ENCODE data around the gene JAKMIP2.
"Not testable (repeated sequence)": the region's sequence is repeated elsewhere in the genome, so short reads cannot be mapped to it uniquely, and the experiment has no call there.

Gene JAKMIP2

DNA sequence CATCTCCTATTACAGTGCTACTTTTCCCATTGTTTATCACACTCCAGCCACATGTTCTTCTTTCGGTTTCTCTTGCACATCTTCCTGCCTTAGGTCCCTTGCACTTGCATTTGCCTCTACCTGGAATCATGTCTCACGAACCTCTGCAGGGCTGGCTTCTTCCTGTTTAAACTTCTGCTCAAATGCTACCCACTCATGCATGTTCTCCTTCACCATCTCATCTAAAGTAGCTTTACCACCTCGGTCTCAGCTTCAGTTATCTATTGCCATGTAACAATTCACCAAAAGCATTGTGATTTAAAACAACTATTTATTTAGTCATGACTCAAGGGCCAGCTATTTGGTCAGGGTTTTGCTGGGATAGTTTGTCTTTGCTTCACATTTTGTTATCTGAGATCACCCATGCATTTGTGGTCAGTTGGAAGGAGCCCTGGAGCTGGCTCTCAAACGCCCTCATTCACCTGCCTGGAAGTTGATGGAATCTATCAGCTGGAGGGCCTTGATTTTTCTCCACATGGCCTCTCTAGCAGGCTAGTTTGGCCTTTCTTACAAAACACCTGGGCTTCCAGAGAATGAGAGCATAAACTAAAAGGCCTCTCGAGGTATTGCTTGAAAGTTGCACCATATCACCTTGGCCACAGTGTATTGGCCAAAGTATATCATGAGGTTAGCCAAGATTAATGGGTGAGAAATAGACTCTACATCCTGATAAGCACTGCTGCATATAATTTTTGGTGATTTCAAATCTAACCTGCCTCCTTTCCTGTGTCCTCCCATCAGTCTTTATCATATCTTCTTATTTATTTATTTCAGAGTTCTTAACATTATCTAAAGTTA is 27.5 kb upstream of the JAKMIP2 start:
- H3K9ac ChIP-seq (ENCODE audit: low read depth, low read length), result no peak overlapping the region
- no peaks in the 10 kb centered on the region for H3K36me3 ChIP-seq (ENCODE audit: insufficient read depth, low read length)
- no peaks in the 10 kb centered on the region for H3K27me3 ChIP-seq (ENCODE audit: insufficient read depth, low read length)
- 67% methylated on average over 5 of the region's 5 CpGs for WGBS
- H3K4me1 ChIP-seq (ENCODE audit: insufficient read depth, low read length), result 0 out of 2 replicates have a peak, but pooled peaks cover 6% of the 10 kb centered on the region
- no peak overlapping the region for H3K27ac ChIP-seq (ENCODE audit: low read depth, low read length)
- H3K9me3 ChIP-seq (ENCODE audit: insufficient read depth, low read depth, low read length), result no peaks in the 10 kb centered on the region
- H3K4me3 ChIP-seq (ENCODE audit: low read length), result no peak overlapping the region

GRCh38 chr5:147805030-147805454 is 22.5 kb upstream of the JAKMIP2 start:
- WGBS, result 88% methylated on average over 5 of the region's 6 CpGs
- Histone ChIP-seq H3K27ac (ENCODE audit: low read depth, low read length) (no peak overlapping the region), H3K27me3 (ENCODE audit: insufficient read depth, low read length) (no peaks in the 10 kb centered on the region), H3K36me3 (ENCODE audit: insufficient read depth, low read length) (no peaks in the 10 kb centered on the region), H3K9ac (ENCODE audit: low read depth, low read length) (no peak overlapping the region), H3K4me1 (ENCODE audit: insufficient read depth, low read length) (0 out of 2 replicates have a peak, but pooled peaks cover 3% of the 10 kb centered on the region), H3K4me3 (ENCODE audit: low read length) (no peak overlapping the region), H3K9me3 (ENCODE audit: insufficient read depth, low read depth, low read length) (no peaks in the 10 kb centered on the region)

DNA sequence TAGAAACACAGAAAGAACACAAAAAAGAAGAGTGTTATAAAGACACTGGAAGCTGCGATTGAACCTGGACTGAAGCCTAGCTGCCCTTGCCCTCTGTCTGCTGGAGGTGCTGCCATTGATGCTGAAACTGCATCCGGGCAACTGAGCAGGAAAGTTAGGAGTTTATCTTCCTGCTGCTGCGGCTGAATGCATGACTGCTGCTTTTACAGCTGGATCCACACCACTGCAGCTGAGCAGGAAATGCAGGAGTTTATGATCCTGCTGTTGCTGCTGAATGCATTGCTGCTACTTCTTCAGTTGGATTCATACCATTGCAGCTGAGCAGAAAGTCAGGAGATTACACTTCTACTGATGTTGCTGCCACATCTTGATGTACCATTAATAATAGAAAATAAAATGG is 21.8 kb upstream of the JAKMIP2 start:
- WGBS, result 87% methylated on average over 3 of the region's 3 CpGs

GRCh38 chr5:147803926-147804325 is 21.4 kb upstream of the JAKMIP2 start:
- Histone ChIP-seq H3K27ac (ENCODE audit: low read depth, low read length) (no peak overlapping the region), H3K4me1 (ENCODE audit: insufficient read depth, low read length) (no peaks in the 10 kb centered on the region), H3K36me3 (ENCODE audit: insufficient read depth, low read length) (no peaks in the 10 kb centered on the region), H3K9me3 (ENCODE audit: insufficient read depth, low read depth, low read length) (no peaks in the 10 kb centered on the region), H3K27me3 (ENCODE audit: insufficient read depth, low read length) (no peaks in the 10 kb centered on the region), H3K9ac (ENCODE audit: low read depth, low read length) (no peak overlapping the region), H3K4me3 (ENCODE audit: low read length) (no peak overlapping the region)
- no CpG with 5 or more reads among the region's 1 CpG for WGBS

More for the DNA sequence above, 21.8 kb upstream of the JAKMIP2 start:
- H3K27me3 ChIP-seq (ENCODE audit: insufficient read depth, low read length), result no peaks in the 10 kb centered on the region
- H3K9me3 ChIP-seq (ENCODE audit: insufficient read depth, low read depth, low read length), result no peaks in the 10 kb centered on the region
- H3K4me3 ChIP-seq (ENCODE audit: low read length), result no peak overlapping the region
- H3K27ac ChIP-seq (ENCODE audit: low read depth, low read length), result no peak overlapping the region
- no peak overlapping the region for H3K9ac ChIP-seq (ENCODE audit: low read depth, low read length)
- no peaks in the 10 kb centered on the region for H3K4me1 ChIP-seq (ENCODE audit: insufficient read depth, low read length)
- H3K36me3 ChIP-seq (ENCODE audit: insufficient read depth, low read length), result no peaks in the 10 kb centered on the region

- not testable (repeated sequence) for H3K27me3 ChIP-seq (ENCODE audit: insufficient read depth, low read length); H3K4me3 ChIP-seq (ENCODE audit: low read length); H3K27ac ChIP-seq (ENCODE audit: low read depth, low read length); H3K9ac ChIP-seq (ENCODE audit: low read depth, low read length); H3K4me1 ChIP-seq (ENCODE audit: insufficient read depth, low read length); H3K36me3 ChIP-seq (ENCODE audit: insufficient read depth, low read length); H3K9me3 ChIP-seq (ENCODE audit: insufficient read depth, low read depth, low read length)
- 89% methylated on average over 3 of the region's 3 CpGs for WGBS
These were observed 20.6 kb upstream of the JAKMIP2 start for GRCh38 chr5:147803161-147803560.

GRCh38 chr5:147801461-147801860 is 18.9 kb upstream of the JAKMIP2 start:
- Histone ChIP-seq H3K9me3 (ENCODE audit: insufficient read depth, low read depth, low read length) (no peaks in the 10 kb centered on the region), H3K36me3 (ENCODE audit: insufficient read depth, low read length) (no peaks in the 10 kb centered on the region), H3K27me3 (ENCODE audit: insufficient read depth, low read length) (no peaks in the 10 kb centered on the region), H3K4me3 (ENCODE audit: low read length) (no peak overlapping the region), H3K27ac (ENCODE audit: low read depth, low read length) (no peak overlapping the region), H3K9ac (ENCODE audit: low read depth, low read length) (no peak overlapping the region), H3K4me1 (ENCODE audit: insufficient read depth, low read length) (no peaks in the 10 kb centered on the region)
- WGBS, result 91% methylated on average over 1 of the region's 1 CpG

- H3K4me1 ChIP-seq (ENCODE audit: insufficient read depth, low read length), result no peaks in the 10 kb centered on the region
- H3K27ac ChIP-seq (ENCODE audit: low read depth, low read length), result no peak overlapping the region
- WGBS, result 100% methylated on average over 2 of the region's 3 CpGs
- H3K9ac ChIP-seq (ENCODE audit: low read depth, low read length), result no peak overlapping the region
- H3K4me3 ChIP-seq (ENCODE audit: low read length), result no peak overlapping the region
- no peaks in the 10 kb centered on the region for H3K27me3 ChIP-seq (ENCODE audit: insufficient read depth, low read length)
- H3K36me3 ChIP-seq (ENCODE audit: insufficient read depth, low read length), result no peaks in the 10 kb centered on the region
- no peaks in the 10 kb centered on the region for H3K9me3 ChIP-seq (ENCODE audit: insufficient read depth, low read depth, low read length)
These were observed 18.0 kb upstream of the JAKMIP2 start for GRCh38 chr5:147800491-147800890.

- WGBS, result 80% methylated on average over 6 of the region's 6 CpGs
- Histone ChIP-seq H3K27me3 (ENCODE audit: insufficient read depth, low read length) (no peaks in the 10 kb centered on the region), H3K9me3 (ENCODE audit: insufficient read depth, low read depth, low read length) (no peaks in the 10 kb centered on the region), H3K4me1 (ENCODE audit: insufficient read depth, low read length) (no peaks in the 10 kb centered on the region), H3K27ac (ENCODE audit: low read depth, low read length) (no peak overlapping the region), H3K4me3 (ENCODE audit: low read length) (no peak overlapping the region), H3K36me3 (ENCODE audit: insufficient read depth, low read length) (no peaks in the 10 kb centered on the region), H3K9ac (ENCODE audit: low read depth, low read length) (no peak overlapping the region)
These were observed 14.2 kb upstream of the JAKMIP2 start for GRCh38 chr5:147796556-147797308.

DNA sequence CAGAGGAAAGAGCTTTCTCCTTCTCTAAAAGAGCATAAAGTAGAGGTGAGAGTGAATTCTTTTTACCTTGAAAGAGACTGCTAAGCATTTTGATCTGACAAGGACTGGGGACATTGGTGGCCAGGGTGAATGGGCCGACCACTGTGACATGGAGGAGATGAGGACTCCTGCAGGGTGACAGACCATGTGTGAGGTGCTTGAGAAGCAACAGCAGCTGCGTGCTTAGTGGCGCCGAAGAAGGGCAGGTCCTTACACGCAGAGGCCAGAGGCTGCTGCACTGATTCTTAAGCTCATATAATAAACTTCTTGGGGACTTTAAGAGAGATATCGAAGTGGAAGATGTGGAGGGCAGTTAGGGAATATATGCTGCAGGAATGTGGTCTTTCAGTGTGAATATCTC is 8.7 kb upstream of the JAKMIP2 start:
- Histone ChIP-seq H3K9ac (ENCODE audit: low read depth, low read length) (no peak overlapping the region), H3K36me3 (ENCODE audit: insufficient read depth, low read length) (no peaks in the 10 kb centered on the region), H3K4me1 (ENCODE audit: insufficient read depth, low read length) (no peaks in the 10 kb centered on the region), H3K27me3 (ENCODE audit: insufficient read depth, low read length) (no peaks in the 10 kb centered on the region), H3K9me3 (ENCODE audit: insufficient read depth, low read depth, low read length) (no peaks in the 10 kb centered on the region), H3K27ac (ENCODE audit: low read depth, low read length) (no peak overlapping the region), H3K4me3 (ENCODE audit: low read length) (no peak overlapping the region)
- 82% methylated on average over 6 of the region's 6 CpGs for WGBS

DNA sequence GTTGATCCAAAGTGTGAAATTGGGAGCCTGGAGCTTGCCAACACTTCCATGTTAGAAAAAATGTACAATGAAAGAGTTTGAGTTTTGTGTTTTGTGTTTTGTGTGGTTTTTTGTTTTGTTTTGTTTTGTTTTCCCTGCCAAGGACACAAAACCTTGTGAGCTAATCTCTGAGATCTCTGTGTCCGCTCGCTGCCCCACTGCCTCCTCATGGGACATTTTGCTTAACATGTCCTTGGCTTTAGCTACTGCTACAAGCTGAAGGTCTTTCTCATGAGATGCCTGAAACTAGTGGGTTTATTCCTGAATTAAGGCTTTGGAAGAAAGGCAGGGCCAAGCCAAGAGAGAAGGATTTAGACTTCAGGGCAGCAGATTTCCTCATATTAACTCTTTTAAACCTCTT is 7.3 kb upstream of the JAKMIP2 start:
- H3K27me3 ChIP-seq (ENCODE audit: insufficient read depth, low read length), result no peaks in the 10 kb centered on the region
- H3K9ac ChIP-seq (ENCODE audit: low read depth, low read length), result no peak overlapping the region
- 94% methylated on average over 2 of the region's 2 CpGs for WGBS
- no peaks in the 10 kb centered on the region for H3K4me1 ChIP-seq (ENCODE audit: insufficient read depth, low read length)
- no peak overlapping the region for H3K4me3 ChIP-seq (ENCODE audit: low read length)
- H3K36me3 ChIP-seq (ENCODE audit: insufficient read depth, low read length), result no peaks in the 10 kb centered on the region
- no peak overlapping the region for H3K27ac ChIP-seq (ENCODE audit: low read depth, low read length)
- no peaks in the 10 kb centered on the region for H3K9me3 ChIP-seq (ENCODE audit: insufficient read depth, low read depth, low read length)

GRCh38 chr5:147788023-147788422 is 5.5 kb upstream of the JAKMIP2 start:
- Histone ChIP-seq H3K4me1 (ENCODE audit: insufficient read depth, low read length) (peaks cover 2% of the 10 kb centered on the region), H3K36me3 (ENCODE audit: insufficient read depth, low read length) (no peaks in the 10 kb centered on the region), H3K27me3 (ENCODE audit: insufficient read depth, low read length) (no peaks in the 10 kb centered on the region), H3K4me3 (ENCODE audit: low read length) (no peak overlapping the region), H3K27ac (ENCODE audit: low read depth, low read length) (no peak overlapping the region), H3K9ac (ENCODE audit: low read depth, low read length) (no peak overlapping the region), H3K9me3 (ENCODE audit: insufficient read depth, low read depth, low read length) (no peaks in the 10 kb centered on the region)
